Measurements from ENCODE around the gene LRRC36. TPM values are rescaled to one million over a fixed set of nuclear protein-coding genes. Genes with fewer than 3 reads are reported as not detected.

Gene LRRC36
- total and polyA plus RNA-seq, 5 donors from 2014 or later: not detected

DNA sequence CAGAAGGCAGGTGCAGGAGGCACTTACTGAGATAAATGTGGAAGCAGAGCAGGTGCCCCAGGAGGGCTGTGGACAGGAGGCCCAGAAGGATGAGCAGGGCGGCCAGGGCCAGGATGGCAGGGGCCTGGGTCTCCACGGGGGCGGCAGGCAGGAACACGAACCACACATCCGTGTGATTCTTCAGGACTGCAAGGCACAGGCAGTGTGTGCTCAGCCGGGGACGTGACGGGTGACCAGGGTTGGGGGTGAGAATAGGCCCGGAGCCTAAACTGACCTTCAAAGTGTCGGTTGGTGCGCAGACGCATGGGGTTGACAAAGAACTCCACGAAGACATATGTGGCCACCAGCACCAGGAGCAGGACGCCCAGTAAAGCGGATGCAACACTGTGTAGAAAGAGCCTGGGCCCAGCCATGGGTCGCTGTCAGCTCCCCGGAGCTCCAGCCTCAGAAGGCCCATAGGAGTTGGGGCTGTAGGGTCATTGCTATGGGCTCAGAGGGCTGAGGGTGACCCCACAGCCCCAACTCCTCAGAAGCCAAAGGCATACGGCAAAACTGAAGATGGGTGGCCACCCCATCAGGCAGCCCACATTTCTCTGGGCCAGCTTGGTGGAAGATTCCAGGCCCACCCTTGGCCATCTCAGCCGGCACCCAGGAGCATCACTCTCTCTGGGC, 72.1 kb downstream of the LRRC36 start:
- Histone ChIP-seq H3K4me1 (ENCODE audit: control insufficient read depth, insufficient read depth, low read length, poor library complexity, severe bottlenecking) (peaks cover 13% of the 10 kb centered on the region), H3K27me3 (ENCODE audit: control insufficient read depth, insufficient read depth, low read length) (no peaks in the 10 kb centered on the region), H3K4me3 (ENCODE audit: low read depth, low read length) (no peak overlapping the region), H3K36me3 (ENCODE audit: control insufficient read depth, insufficient read depth, low read length) (no peaks in the 10 kb centered on the region), H3K27ac (ENCODE audit: insufficient read depth, low read length, poor library complexity, severe bottlenecking) (no peak overlapping the region), H3K9me3 (ENCODE audit: control insufficient read depth in 2 of 2, low read length in 2 of 2) (no peaks in the 10 kb centered on the region)
- Mint-ChIP-seq H3K27ac (no peak overlapping the region), H3K9me3 (no peaks in the 10 kb centered on the region), H3K4me3 (no peak overlapping the region), H3K36me3 (no peaks in the 10 kb centered on the region), H3K4me1 (peaks cover 0 to 12% (median 3%) of the 10 kb centered on the region in 4 donors), H3K27me3 (peaks cover 36% of the 10 kb centered on the region)
- no peak for DNase-seq
- no peak for ATAC-seq (ENCODE audit: low read depth in 2 of 2)

DNA sequence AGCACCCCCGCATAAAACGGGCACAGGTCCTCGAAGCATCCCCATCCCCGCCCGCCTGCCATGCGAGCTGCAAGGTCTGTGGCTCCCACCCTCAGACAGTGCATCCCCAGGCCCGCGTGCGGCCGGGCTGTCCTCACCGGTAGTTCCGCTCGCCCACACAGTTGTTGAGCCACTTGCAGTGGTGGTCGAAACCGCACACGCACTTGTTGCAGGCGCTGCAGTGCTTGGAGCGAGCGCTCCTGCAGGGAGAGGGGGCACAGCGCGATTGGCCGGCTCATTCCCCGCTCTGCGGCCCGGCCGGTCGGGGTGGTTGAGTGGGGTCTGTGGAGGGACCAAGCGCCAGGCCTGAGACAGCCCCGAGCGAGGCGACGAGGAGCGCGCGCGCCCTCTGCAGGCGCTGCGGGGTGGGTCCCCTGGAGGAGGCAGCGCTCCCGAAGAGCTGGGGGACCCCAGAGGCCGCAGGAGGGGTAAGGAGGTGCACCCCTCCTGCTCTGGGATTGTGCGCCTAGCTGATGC, 72.7 kb downstream of the LRRC36 start:
- peak in 1 of 2 donors; percentile 53 for ATAC-seq (ENCODE audit: low read depth in 2 of 2)

DNA sequence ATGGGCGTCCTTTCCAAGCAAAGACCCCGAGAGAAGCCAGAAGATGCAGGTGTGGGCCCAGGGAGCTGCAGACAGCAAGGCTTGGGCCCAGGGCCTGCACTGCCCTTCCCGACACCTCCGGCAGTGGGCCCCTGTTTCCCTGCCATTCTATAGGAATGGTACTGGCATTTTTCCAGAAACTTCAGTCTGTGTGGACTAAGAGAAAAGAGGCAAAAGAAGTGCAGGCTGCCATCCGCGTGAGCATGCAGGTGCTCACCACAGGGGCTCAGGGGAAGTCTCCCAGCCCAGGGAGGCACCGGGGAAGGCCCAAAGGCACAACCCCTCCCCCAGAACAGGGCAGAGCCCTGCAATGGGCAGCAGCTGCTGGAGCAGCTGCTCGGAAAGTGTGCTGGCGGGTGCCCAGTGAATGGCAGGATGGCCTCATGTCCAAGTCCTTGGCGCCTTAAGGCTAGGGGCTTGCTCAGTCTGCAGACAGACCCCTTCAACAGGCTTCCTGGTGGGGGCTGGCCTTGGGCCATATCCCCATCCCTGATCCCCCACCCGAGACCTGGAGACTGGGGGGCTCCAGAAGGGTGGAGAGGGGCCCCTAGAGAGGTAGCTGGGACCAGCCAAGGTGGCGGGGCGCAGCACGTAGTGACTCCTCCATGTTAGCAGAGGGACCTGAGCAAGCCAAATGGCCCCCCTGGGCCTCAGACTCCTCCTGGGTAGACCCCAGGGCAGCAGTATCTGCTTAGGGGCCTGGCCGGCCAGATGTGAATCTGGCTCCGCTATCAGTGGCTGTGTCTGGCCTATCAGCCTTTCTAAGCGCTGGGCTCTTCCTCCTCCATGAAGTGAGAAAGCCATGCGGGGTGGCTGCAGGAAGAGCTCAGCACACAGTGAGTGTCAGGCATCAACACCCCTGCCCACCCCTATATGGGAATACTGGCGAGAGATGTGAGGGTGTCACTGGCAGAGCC, 73.4 kb downstream of the LRRC36 start:
- no peak overlapping the region for H3K27ac ChIP-seq (ENCODE audit: insufficient read depth, low read length, poor library complexity, severe bottlenecking)
- H3K4me3 ChIP-seq (ENCODE audit: low read depth, low read length): no peak overlapping the region
- no peaks in the 10 kb centered on the region for H3K9me3 ChIP-seq (ENCODE audit: control insufficient read depth in 2 of 2, low read length in 2 of 2)
- no peaks in the 10 kb centered on the region for H3K9me3 Mint-ChIP-seq
- H3K36me3 ChIP-seq (ENCODE audit: control insufficient read depth, insufficient read depth, low read length): no peaks in the 10 kb centered on the region
- no peak overlapping the region for H3K27ac Mint-ChIP-seq
- H3K27me3 ChIP-seq (ENCODE audit: control insufficient read depth, insufficient read depth, low read length): no peaks in the 10 kb centered on the region
- H3K4me3 Mint-ChIP-seq: no peak overlapping the region
- H3K27me3 Mint-ChIP-seq: peaks cover 32% of the 10 kb centered on the region
- H3K36me3 Mint-ChIP-seq: no peaks in the 10 kb centered on the region
- ATAC-seq (ENCODE audit: low read depth in 2 of 2) (no peak), DNase-seq (no peak)
- no peaks in the 10 kb centered on the region for H3K4me1 ChIP-seq (ENCODE audit: control insufficient read depth, insufficient read depth, low read length, poor library complexity, severe bottlenecking)
- peaks cover 0 to 6% (median 0%) of the 10 kb centered on the region in 4 donors for H3K4me1 Mint-ChIP-seq

More for the DNA sequence above, 72.7 kb downstream of the LRRC36 start:
- no peaks in the 10 kb centered on the region for H3K9me3 ChIP-seq (ENCODE audit: control insufficient read depth in 2 of 2, low read length in 2 of 2)
- Mint-ChIP-seq H3K36me3 (no peaks in the 10 kb centered on the region), H3K27me3 (peaks cover 33% of the 10 kb centered on the region), H3K4me3 (no peak overlapping the region), H3K27ac (no peak overlapping the region), H3K4me1 (peaks cover 0 to 6% (median under 1%) of the 10 kb centered on the region in 4 donors), H3K9me3 (no peaks in the 10 kb centered on the region)
- H3K4me1 ChIP-seq (ENCODE audit: control insufficient read depth, insufficient read depth, low read length, poor library complexity, severe bottlenecking): peaks cover 7% of the 10 kb centered on the region
- H3K27me3 ChIP-seq (ENCODE audit: control insufficient read depth, insufficient read depth, low read length): no peaks in the 10 kb centered on the region
- DNase-seq: peak in 2 of 3 donors; percentile 23 to 25
- no peak overlapping the region for H3K4me3 ChIP-seq (ENCODE audit: low read depth, low read length)
- H3K27ac ChIP-seq (ENCODE audit: insufficient read depth, low read length, poor library complexity, severe bottlenecking): no peak overlapping the region
- no peaks in the 10 kb centered on the region for H3K36me3 ChIP-seq (ENCODE audit: control insufficient read depth, insufficient read depth, low read length)

DNA sequence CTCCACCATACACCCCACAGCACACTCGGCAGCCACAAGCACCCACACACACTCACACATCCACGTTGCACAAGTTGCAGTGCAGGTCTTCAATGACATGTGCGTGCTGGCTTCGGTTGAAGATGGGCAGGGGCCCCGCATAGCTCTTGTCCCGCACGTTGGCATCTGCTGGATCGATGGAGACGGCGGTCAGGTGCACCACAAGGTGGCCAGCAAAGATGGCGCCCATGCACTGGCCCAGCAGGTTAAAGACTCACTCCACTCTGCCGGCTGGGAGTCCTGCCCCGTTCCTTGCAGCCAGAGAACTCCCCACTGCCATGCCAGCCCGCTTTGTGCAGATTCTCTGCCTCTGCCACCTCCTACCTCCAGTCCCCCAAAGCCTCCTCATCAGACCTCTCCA, 74.3 kb downstream of the LRRC36 start:
- Histone ChIP-seq H3K27ac (ENCODE audit: insufficient read depth, low read length, poor library complexity, severe bottlenecking) (no peak overlapping the region), H3K27me3 (ENCODE audit: control insufficient read depth, insufficient read depth, low read length) (no peaks in the 10 kb centered on the region), H3K36me3 (ENCODE audit: control insufficient read depth, insufficient read depth, low read length) (no peaks in the 10 kb centered on the region), H3K9me3 (ENCODE audit: control insufficient read depth in 2 of 2, low read length in 2 of 2) (no peaks in the 10 kb centered on the region), H3K4me3 (ENCODE audit: low read depth, low read length) (no peak overlapping the region), H3K4me1 (ENCODE audit: control insufficient read depth, insufficient read depth, low read length, poor library complexity, severe bottlenecking) (no peaks in the 10 kb centered on the region)
- peaks cover 26% of the 10 kb centered on the region for H3K27me3 Mint-ChIP-seq
- no peak overlapping the region for H3K4me3 Mint-ChIP-seq
- no peak overlapping the region for H3K27ac Mint-ChIP-seq
- peaks cover 0 to 2% (median 0%) of the 10 kb centered on the region in 4 donors for H3K4me1 Mint-ChIP-seq
- H3K36me3 Mint-ChIP-seq: no peaks in the 10 kb centered on the region
- DNase-seq (no peak), ATAC-seq (ENCODE audit: low read depth in 2 of 2) (no peak)
- H3K9me3 Mint-ChIP-seq: no peaks in the 10 kb centered on the region

DNA sequence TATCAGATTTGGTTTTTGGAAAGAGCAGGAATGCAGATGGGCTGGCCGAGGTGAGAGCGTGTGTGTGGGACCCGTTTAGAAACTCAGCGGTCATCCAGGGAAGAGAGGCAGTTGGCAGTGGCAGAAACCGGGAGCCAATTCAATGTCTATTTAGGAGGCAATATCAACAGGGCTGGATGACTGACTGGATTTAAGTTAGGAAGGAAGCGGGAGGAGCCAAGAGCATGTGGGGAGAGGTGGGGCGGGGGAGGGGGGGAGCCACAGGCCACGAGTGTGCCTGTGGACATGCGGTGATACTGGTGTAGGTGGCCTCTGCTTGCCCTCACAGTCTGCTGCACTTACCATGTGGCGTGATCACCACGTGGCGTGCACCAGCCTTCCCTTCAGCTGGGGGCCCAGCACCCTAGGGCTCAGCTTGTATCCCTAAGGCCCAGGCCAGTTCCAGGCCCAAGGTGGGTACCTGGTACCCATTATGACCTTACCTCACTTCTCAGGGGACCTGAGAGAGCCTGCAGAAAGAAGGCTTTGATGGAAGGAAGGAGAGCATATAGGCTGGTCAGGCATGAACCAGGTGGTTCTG, 77.5 kb downstream of the LRRC36 start:
- H3K9me3 ChIP-seq (ENCODE audit: control insufficient read depth in 2 of 2, low read length in 2 of 2): no peaks in the 10 kb centered on the region
- H3K27ac ChIP-seq (ENCODE audit: insufficient read depth, low read length, poor library complexity, severe bottlenecking): no peak overlapping the region
- Mint-ChIP-seq H3K4me1 (no peaks in the 10 kb centered on the region), H3K27me3 (peaks cover 14% of the 10 kb centered on the region), H3K9me3 (no peaks in the 10 kb centered on the region), H3K27ac (peak overlapping the region in 1 of 3 donors; percentile 44), H3K4me3 (no peak overlapping the region), H3K36me3 (no peaks in the 10 kb centered on the region)
- no peaks in the 10 kb centered on the region for H3K27me3 ChIP-seq (ENCODE audit: control insufficient read depth, insufficient read depth, low read length)
- no peak overlapping the region for H3K4me3 ChIP-seq (ENCODE audit: low read depth, low read length)
- no peaks in the 10 kb centered on the region for H3K4me1 ChIP-seq (ENCODE audit: control insufficient read depth, insufficient read depth, low read length, poor library complexity, severe bottlenecking)
- DNase-seq (no peak), ATAC-seq (ENCODE audit: low read depth in 2 of 2) (no peak)
- H3K36me3 ChIP-seq (ENCODE audit: control insufficient read depth, insufficient read depth, low read length): no peaks in the 10 kb centered on the region

DNA sequence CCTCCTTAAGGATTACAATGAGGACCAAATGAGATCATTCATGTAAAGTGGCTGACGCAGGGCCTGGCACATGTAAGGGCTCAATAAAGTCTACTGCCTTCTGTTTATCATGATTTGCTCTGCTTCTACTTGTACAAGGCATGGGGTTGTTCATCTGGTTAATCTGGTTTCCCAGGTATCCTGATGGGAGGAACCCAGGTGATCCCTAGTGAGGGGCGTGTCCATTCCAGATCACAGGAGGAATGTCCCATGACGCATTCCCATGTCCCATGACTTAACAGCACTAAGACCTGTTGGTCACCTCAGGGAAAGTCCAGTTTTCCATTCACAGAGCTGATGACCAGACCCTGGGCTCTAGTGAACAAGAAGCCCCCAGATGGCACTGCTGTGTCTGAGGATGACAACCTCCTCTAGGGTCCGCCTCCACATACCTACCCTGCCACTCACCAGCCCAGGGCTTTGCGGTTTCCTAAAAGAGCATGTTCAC, 78.2 kb downstream of the LRRC36 start:
- Histone ChIP-seq H3K4me1 (ENCODE audit: control insufficient read depth, insufficient read depth, low read length, poor library complexity, severe bottlenecking) (no peaks in the 10 kb centered on the region), H3K27me3 (ENCODE audit: control insufficient read depth, insufficient read depth, low read length) (no peaks in the 10 kb centered on the region), H3K36me3 (ENCODE audit: control insufficient read depth, insufficient read depth, low read length) (no peaks in the 10 kb centered on the region), H3K27ac (ENCODE audit: insufficient read depth, low read length, poor library complexity, severe bottlenecking) (no peak overlapping the region), H3K4me3 (ENCODE audit: low read depth, low read length) (no peak overlapping the region), H3K9me3 (ENCODE audit: control insufficient read depth in 2 of 2, low read length in 2 of 2) (no peaks in the 10 kb centered on the region)
- no peaks in the 10 kb centered on the region for H3K4me1 Mint-ChIP-seq
- H3K4me3 Mint-ChIP-seq: no peak overlapping the region
- peaks cover 14% of the 10 kb centered on the region for H3K27me3 Mint-ChIP-seq
- DNase-seq (no peak), ATAC-seq (ENCODE audit: low read depth in 2 of 2) (no peak)
- no peaks in the 10 kb centered on the region for H3K36me3 Mint-ChIP-seq
- H3K27ac Mint-ChIP-seq: no peak overlapping the region
- H3K9me3 Mint-ChIP-seq: no peaks in the 10 kb centered on the region

DNA sequence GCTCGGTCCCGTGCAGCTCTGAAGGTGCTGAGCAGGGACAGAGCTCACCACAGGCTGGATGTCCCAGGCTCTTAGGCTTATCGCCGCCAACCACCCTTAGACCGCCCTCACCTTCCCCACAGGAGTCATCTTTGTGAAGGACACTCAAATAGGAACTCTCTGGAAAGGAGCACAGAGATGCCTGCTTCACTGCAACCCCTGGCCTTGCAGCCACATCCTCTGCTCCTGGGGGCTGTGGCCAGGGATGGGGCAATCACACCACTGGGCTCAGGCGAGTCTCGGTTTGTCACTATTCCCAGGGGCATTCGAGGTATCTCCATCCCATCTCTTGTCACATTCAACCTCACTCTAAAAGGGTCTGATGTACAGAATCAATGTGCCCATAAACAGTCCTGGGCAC, 78.7 kb downstream of the LRRC36 start:
- ATAC-seq (ENCODE audit: low read depth in 2 of 2) (no peak), DNase-seq (no peak)
- no peaks in the 10 kb centered on the region for H3K36me3 Mint-ChIP-seq
- Histone ChIP-seq H3K36me3 (ENCODE audit: control insufficient read depth, insufficient read depth, low read length) (no peaks in the 10 kb centered on the region), H3K4me3 (ENCODE audit: low read depth, low read length) (no peak overlapping the region), H3K4me1 (ENCODE audit: control insufficient read depth, insufficient read depth, low read length, poor library complexity, severe bottlenecking) (no peaks in the 10 kb centered on the region), H3K27me3 (ENCODE audit: control insufficient read depth, insufficient read depth, low read length) (no peaks in the 10 kb centered on the region), H3K9me3 (ENCODE audit: control insufficient read depth in 2 of 2, low read length in 2 of 2) (no peaks in the 10 kb centered on the region), H3K27ac (ENCODE audit: insufficient read depth, low read length, poor library complexity, severe bottlenecking) (no peak overlapping the region)
- H3K27ac Mint-ChIP-seq: no peak overlapping the region
- peaks cover 14% of the 10 kb centered on the region for H3K27me3 Mint-ChIP-seq
- H3K4me1 Mint-ChIP-seq: no peaks in the 10 kb centered on the region
- H3K9me3 Mint-ChIP-seq: peaks cover 0 to 3% (median 0%) of the 10 kb centered on the region in 7 donors
- no peak overlapping the region for H3K4me3 Mint-ChIP-seq
